Measurements from ENCODE around the gene TEX51. TPM values are rescaled to one million over a fixed set of nuclear protein-coding genes. Genes with fewer than 3 reads are reported as not detected.

Gene TEX51
- total RNA-seq, 1 experiment from 2014 or later: not detected

GRCh38 chr2:126874961-126875360 lies 23.7 kb upstream of the TEX51 start:
- in situ Hi-C loops (cut with HindIII; ENCODE audit: low pct_unique_long_range_greater_than_20kb, low sequenced_read_pairs): no loop called here
- DNase-seq (ENCODE audit: low read depth, low spot score): no peak

GRCh38 chr2:126876631-126877030 lies 22.1 kb upstream of the TEX51 start:
- no peak for DNase-seq (ENCODE audit: low read depth, low spot score)
- in situ Hi-C loops (cut with HindIII; ENCODE audit: low pct_unique_long_range_greater_than_20kb, low sequenced_read_pairs): no loop called here

- in situ Hi-C loops (cut with HindIII; ENCODE audit: low pct_unique_long_range_greater_than_20kb, low sequenced_read_pairs): no loop called here
- DNase-seq (ENCODE audit: low read depth, low spot score): no peak
Observed at GRCh38 chr2:126877041-126877440, 21.6 kb upstream of the TEX51 start.

- in situ Hi-C loops (cut with HindIII; ENCODE audit: low pct_unique_long_range_greater_than_20kb, low sequenced_read_pairs): no loop called here
- DNase-seq (ENCODE audit: low read depth, low spot score): no peak
Observed at GRCh38 chr2:126877861-126878565, 20.7 kb upstream of the TEX51 start.

DNA sequence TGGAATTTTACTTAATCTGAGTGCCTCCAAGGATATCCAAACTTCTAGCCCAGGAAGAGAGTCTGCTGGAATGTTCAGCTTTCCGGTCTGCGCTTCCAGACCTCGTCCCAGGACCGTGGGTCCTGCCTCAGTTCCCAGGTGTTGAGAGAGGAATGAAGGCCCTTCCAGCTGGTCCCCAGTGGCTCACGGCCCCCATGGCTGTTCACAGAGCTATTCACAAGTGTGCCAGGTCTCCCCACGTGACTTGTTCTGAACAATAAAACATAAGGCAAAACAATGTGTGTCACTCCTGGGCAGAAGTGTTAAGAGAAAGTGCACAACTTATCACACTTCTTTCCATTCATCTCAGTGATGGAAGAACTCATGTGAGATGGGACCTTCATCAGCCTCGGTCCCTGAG lies 20.1 kb upstream of the TEX51 start:
- DNase-seq (ENCODE audit: low read depth, low spot score): no peak
- in situ Hi-C loops (cut with HindIII; ENCODE audit: low pct_unique_long_range_greater_than_20kb, low sequenced_read_pairs): no loop called here

DNA sequence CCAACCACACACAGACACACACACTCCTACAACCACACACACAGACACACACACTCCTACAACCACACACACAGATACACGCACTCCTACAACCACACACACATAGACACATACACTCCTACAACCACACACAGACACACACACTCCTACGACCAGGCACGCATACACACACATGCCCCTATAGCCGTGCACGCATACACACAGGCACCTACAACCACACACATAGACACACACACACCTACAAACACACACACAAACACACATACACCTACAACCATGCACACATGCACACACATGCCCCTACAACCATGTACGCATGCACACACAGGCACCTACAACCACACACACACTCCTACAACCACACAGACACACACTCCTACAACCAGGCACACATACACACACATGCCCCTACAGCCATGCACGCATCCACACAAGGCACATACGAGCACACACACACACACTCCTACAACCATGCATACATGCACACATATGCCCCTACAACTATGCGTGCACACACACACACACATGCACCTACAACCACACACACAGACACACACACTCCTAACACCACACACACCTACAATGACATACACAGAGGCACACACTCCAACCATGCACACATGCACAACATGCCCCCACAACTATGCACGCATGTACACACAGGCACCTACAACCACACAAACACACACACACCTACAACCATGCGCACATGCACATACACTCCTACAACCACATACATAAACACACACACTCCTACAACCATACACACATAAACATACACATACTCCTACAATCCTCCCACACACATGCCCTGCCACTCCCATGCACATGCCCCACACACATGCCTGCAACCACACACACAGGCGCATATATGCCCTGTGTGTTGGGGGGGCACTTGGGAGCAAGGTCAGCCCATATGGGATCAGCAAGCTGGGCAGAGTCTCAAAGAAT lies 19.1 kb upstream of the TEX51 start:
- DNase-seq (ENCODE audit: low read depth, low spot score): no peak
- in situ Hi-C loops (cut with HindIII; ENCODE audit: low pct_unique_long_range_greater_than_20kb, low sequenced_read_pairs): no loop called here

GRCh38 chr2:126880324-126880723 lies 18.4 kb upstream of the TEX51 start:
- in situ Hi-C loops (cut with HindIII; ENCODE audit: low pct_unique_long_range_greater_than_20kb, low sequenced_read_pairs): no loop called here
- DNase-seq (ENCODE audit: low read depth, low spot score): no peak

DNA sequence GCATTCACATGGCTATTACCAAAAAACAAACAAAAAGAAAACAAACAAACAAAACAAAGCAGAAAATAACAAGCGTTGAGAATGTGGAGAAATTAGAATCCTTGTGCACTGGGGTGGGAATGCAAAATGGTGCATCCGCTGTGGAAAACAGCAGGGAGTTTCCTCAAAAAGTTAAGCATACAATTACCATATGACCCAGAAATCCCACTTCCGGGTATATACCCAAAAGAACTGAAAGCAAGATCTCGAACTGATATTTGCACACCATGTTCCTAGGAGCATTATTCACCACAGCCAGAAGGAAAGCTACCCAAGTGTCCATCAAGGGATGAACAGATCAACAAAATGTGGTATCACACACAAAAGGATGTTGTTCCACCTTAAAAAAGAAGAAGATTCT lies 17.9 kb upstream of the TEX51 start:
- no peak for DNase-seq (ENCODE audit: low read depth, low spot score)
- in situ Hi-C loops (cut with HindIII; ENCODE audit: low pct_unique_long_range_greater_than_20kb, low sequenced_read_pairs): no loop called here

DNA sequence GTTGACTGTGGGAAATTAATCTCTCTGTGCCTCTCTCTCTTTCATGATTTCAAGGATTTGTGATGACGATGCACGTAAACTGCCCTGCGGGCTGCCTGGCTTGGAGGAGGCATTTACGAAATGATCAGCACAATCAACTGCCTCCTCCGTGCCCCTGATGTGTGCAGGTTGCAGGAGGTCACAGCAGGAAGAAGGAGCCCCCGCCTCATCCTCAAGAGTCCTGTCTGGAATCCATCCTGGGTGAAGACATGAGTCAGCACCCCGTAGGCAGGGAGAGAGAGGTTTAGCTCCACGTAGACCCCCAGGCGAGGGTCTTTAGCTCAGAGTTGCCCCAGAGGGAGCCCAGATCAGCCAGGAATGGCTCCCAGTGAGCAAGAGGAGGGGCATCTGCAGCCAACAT lies 17.1 kb upstream of the TEX51 start:
- in situ Hi-C loops (cut with HindIII; ENCODE audit: low pct_unique_long_range_greater_than_20kb, low sequenced_read_pairs): no loop called here
- no peak for DNase-seq (ENCODE audit: low read depth, low spot score)

DNA sequence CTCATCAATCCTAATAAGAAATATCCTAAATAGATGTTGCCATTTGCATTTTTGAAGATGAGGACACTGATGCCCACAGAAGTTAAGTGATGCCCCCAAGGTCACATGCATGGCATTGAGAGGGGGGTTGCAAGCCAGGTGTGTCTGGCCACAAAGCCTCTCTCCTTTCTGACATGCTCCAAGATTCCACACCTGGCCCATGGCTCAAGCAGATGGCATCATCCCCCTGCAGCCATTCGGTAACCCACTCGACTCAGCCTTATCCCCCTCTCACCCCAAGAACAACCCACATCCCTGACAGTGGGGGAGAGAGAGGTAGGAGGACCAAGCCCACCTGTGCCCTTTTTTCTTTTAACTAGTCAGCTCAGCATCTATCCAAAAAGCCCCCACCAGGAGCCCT lies 16.5 kb upstream of the TEX51 start:
- in situ Hi-C loops (cut with HindIII; ENCODE audit: low pct_unique_long_range_greater_than_20kb, low sequenced_read_pairs): no loop called here
- no peak for DNase-seq (ENCODE audit: low read depth, low spot score)

DNA sequence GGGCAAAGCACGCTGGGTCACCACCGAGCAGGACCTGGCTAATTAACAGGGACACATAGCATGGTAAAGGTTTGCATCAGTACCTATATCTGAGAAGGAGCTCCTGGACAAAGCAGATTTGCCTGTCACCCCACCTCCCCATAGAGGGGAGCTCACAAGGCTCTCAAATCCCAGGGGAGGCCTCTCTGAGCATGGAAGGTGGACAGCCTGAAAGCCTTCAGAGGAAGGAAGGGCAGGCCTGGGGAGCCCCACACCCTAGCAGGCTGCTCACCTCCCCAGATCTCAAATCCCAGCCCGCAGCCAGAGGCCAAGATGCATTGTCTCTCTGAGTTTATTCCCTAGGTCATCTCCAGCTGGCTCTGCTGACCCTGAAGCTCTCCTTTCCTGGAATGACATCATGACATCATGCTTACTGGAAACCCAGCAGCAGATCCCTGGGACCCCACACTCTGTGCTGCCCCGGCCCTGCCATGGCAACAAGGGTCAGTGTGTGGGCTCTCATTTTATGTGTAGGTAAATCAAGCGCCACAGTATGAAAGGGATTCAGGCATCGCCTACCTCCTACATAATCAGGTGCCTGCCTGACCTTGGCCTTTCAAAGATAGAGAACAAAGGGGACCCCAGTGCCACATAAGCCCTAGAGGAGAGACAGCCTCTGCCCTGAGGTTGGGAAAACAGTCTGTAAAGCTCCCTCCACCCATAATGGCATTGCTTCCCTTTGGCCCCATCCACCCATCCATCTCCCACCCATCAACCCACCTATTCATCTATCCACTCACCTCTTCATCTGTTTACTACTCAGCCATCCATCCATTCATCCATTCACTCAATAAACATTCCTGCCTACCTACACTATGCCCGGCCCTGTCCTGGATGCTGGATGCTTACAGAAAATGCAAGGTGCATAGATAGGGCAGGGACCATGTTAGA lies 15.7 kb upstream of the TEX51 start:
- DNase-seq (ENCODE audit: low read depth, low spot score): no peak
- in situ Hi-C loops (cut with HindIII; ENCODE audit: low pct_unique_long_range_greater_than_20kb, low sequenced_read_pairs): no loop called here

DNA sequence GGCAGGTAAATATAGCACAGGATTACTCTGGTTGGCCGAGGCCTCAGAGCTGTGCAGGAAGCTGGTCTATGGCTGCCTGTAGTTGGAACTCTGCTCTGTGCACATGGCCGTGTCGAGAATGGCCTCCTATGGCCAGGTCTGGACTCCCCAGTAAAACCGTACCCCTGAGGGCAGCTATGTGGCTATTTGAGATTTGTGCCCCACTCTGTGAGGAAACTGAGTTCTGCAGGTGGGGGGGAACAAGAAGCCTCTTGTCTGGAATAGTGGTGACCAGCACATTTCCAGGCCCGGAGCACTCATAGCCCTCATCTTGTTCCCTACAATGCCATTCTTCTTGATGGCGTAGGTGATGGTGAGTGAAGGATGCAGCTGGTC lies 15.0 kb upstream of the TEX51 start:
- in situ Hi-C loops (cut with HindIII; ENCODE audit: low pct_unique_long_range_greater_than_20kb, low sequenced_read_pairs): no loop called here
- DNase-seq (ENCODE audit: low read depth, low spot score): no peak

GRCh38 chr2:126884861-126885750 lies 13.6 kb upstream of the TEX51 start:
- in situ Hi-C loops (cut with HindIII; ENCODE audit: low pct_unique_long_range_greater_than_20kb, low sequenced_read_pairs): no loop called here
- DNase-seq (ENCODE audit: low read depth, low spot score): no peak

DNA sequence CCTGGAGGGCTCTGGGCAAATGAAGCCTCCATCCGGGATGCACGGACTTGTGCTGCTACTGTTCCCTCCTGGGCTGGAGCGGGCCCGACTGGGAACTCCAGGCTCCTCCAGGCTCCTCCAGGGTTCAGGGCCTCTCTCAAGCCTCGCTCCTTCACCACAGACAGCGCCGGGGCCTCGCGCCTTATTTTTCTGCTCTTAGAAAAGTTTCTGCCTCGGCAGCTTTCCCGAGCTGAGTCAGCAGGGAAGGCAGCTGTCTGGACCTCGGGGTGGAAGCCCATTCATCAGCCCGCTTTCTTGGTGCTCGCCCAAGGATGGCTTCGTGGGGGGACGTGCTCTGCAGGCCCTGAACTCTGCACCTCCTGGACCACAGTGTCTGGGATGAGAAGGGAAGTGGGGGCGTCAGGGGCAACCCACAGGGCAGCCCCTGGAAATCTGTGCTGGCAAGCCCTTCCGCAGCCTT lies 12.9 kb upstream of the TEX51 start:
- in situ Hi-C loops (cut with HindIII; ENCODE audit: low pct_unique_long_range_greater_than_20kb, low sequenced_read_pairs): no loop called here
- DNase-seq (ENCODE audit: low read depth, low spot score): no peak

- in situ Hi-C loops (cut with HindIII; ENCODE audit: low pct_unique_long_range_greater_than_20kb, low sequenced_read_pairs): no loop called here
- peak; percentile 64 for DNase-seq (ENCODE audit: low read depth, low spot score)
Observed at GRCh38 chr2:126886211-126886915, 12.3 kb upstream of the TEX51 start.

GRCh38 chr2:126886916-126887280 lies 11.8 kb upstream of the TEX51 start:
- no peak for DNase-seq (ENCODE audit: low read depth, low spot score)
- in situ Hi-C loops (cut with HindIII; ENCODE audit: low pct_unique_long_range_greater_than_20kb, low sequenced_read_pairs): no loop called here
